DND-41 (cell line): ENCODE data around the gene TPP1.

Source experiments
- ATAC-seq: fragments of 200-7000 bp; cut with Tn5 transposase; 3 replicates; pipeline ENCODE4 v1.9.1; 2021; ENCODE audit warnings: low read depth; ENCODE audit not compliant: insufficient read depth
- DNase-seq: peaks from one replicate; pipeline ENCODE4 v3.0.0-alpha.2; 2020
- H2AFZ ChIP-seq: 2 replicates; pipeline ENCODE4 v1.6.0; 2012; ENCODE audit warnings: low read depth, low read length
- H3K27ac ChIP-seq: 2 replicates; pipeline ENCODE4 v1.5.1; 2012; ENCODE audit warnings: low read length, inconsistent platforms
- H3K27me3 ChIP-seq: fragments of 200-600 bp; sonication (generic); 2 replicates; pipeline ENCODE4 v1.6.0; 2012; ENCODE audit warnings: low read length, mild to moderate bottlenecking, inconsistent platforms; ENCODE audit not compliant: insufficient read depth, poor library complexity
- H3K36me3 ChIP-seq: 2 replicates; pipeline ENCODE4 v1.5.1; 2012; ENCODE audit warnings: low read length, inconsistent platforms; ENCODE audit not compliant: insufficient read depth
- H3K4me1 ChIP-seq: 2 replicates; pipeline ENCODE4 v1.5.1; 2012; ENCODE audit warnings: mild to moderate bottlenecking, low read length; ENCODE audit not compliant: insufficient read depth
- H3K4me2 ChIP-seq: 2 replicates; pipeline ENCODE4 v1.6.0; 2012; ENCODE audit warnings: mild to moderate bottlenecking, moderate library complexity, low read length, inconsistent platforms; ENCODE audit not compliant: insufficient read depth
- H3K4me3 ChIP-seq, 2 experiments: fragments of 200-600 bp in 1 of 2; shearing (Covaris generic) in 1 of 2; 2 replicates each; pipeline ENCODE4 v1.5.1; 2012 to 2016; ENCODE audit warnings: inconsistent platforms in 2 of 2, low read length in 2 of 2, mild to moderate bottlenecking in 2 of 2, low read depth in 1 of 2, moderate library complexity in 1 of 2
- H3K79me2 ChIP-seq: 2 replicates; pipeline ENCODE4 v1.6.0; 2012; ENCODE audit warnings: low read length, inconsistent platforms; ENCODE audit not compliant: insufficient read depth
- H3K9ac ChIP-seq: 2 replicates; pipeline ENCODE4 v1.6.0; 2012; ENCODE audit warnings: low read depth, mild to moderate bottlenecking, inconsistent platforms, low read length, moderate library complexity
- H3K9me3 ChIP-seq: 2 replicates; pipeline ENCODE4 v1.5.1; 2012; ENCODE audit warnings: low read length, moderate library complexity, mild to moderate bottlenecking, inconsistent platforms; ENCODE audit not compliant: insufficient read depth, severe bottlenecking
- H4K20me1 ChIP-seq: 2 replicates; pipeline ENCODE4 v1.6.0; 2012; ENCODE audit warnings: low read length; ENCODE audit not compliant: insufficient read depth
- EZH2 ChIP-seq: IDR thresholded peaks from 3 replicates; pipeline ENCODE4 v1.6.1; 2012; ENCODE audit warnings: borderline replicate concordance, low read depth, mild to moderate bottlenecking, moderate library complexity, low read length, inconsistent platforms; ENCODE audit not compliant: severe bottlenecking
- TF ChIP-seq, protein P1 (sequence below): IDR thresholded peaks from 2 replicates; pipeline ENCODE4 v1.5.1; 2012; ENCODE audit warnings: borderline replicate concordance, low read length, moderate library complexity, mild to moderate bottlenecking; ENCODE audit not compliant: poor library complexity, severe bottlenecking; ENCODE audit errors: extremely low read depth

TPP1 gene

DNA sequence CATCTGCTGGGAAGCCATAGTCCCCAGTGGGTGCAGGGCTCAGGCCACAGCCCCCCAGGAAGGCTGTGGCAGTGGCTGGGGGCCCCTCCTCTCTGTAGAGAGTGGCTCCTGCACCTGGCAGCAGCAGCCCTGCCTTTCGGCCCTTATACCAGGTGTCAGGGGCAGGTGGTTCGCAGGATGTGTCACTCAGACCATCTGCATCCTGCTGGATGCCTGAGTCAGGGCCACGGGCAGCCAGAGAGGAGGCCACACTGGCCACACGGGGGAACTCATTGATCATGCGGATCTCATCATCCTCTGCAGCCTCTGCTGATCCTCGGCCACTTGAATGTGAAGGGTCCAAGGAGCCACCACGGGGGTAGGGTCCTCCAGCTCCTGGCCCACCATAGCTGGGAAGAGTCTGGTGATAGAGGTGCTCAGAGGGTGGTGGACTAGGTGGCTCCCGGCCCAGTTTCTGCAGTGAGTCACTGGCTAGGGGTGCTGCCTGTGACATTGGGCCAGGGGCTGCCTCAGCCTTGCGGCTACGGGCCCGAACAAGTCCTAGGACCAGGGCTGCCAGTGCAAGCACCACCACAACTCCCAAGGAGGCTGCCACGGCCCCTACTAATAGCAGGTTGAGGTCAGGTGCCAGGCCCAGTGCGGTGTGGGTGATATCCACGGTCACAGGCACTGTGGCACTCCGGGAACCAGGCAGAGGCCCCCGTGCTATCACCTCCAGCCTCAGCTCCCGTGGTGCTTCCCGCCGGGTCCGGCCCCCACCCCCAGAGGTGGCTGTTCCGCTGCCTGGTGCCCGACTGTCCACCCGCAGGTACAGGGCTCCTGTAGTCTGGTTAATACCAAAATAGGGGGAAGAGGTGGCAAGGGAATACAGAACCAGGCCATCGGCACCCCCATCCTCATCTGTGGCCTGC, 3.3 kb upstream of the TPP1 start:
- H3K36me3 ChIP-seq: 0 out of 2 replicates have a peak, but pooled peaks cover under 1% of the 10 kb centered on the region
- H3K79me2 ChIP-seq: peaks cover 17% of the 10 kb centered on the region
- H3K4me2 ChIP-seq: no peak overlapping the region
- no peak overlapping the region for H2AFZ ChIP-seq
- H3K4me3 ChIP-seq: no peak overlapping the region
- no peak overlapping the region for H3K27ac ChIP-seq
- ATAC-seq: no peak
- H3K27me3 ChIP-seq: no peaks in the 10 kb centered on the region
- H3K4me1 ChIP-seq: peaks cover 27% of the 10 kb centered on the region
- H4K20me1 ChIP-seq: no peaks in the 10 kb centered on the region
- no peak for TF ChIP-seq EZH2
- TF ChIP-seq, protein P1, sequence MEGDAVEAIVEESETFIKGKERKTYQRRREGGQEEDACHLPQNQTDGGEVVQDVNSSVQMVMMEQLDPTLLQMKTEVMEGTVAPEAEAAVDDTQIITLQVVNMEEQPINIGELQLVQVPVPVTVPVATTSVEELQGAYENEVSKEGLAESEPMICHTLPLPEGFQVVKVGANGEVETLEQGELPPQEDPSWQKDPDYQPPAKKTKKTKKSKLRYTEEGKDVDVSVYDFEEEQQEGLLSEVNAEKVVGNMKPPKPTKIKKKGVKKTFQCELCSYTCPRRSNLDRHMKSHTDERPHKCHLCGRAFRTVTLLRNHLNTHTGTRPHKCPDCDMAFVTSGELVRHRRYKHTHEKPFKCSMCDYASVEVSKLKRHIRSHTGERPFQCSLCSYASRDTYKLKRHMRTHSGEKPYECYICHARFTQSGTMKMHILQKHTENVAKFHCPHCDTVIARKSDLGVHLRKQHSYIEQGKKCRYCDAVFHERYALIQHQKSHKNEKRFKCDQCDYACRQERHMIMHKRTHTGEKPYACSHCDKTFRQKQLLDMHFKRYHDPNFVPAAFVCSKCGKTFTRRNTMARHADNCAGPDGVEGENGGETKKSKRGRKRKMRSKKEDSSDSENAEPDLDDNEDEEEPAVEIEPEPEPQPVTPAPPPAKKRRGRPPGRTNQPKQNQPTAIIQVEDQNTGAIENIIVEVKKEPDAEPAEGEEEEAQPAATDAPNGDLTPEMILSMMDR: no peak
- H3K9me3 ChIP-seq: no peaks in the 10 kb centered on the region
- DNase-seq: peak; percentile 14
- H3K9ac ChIP-seq: no peak overlapping the region

DNA sequence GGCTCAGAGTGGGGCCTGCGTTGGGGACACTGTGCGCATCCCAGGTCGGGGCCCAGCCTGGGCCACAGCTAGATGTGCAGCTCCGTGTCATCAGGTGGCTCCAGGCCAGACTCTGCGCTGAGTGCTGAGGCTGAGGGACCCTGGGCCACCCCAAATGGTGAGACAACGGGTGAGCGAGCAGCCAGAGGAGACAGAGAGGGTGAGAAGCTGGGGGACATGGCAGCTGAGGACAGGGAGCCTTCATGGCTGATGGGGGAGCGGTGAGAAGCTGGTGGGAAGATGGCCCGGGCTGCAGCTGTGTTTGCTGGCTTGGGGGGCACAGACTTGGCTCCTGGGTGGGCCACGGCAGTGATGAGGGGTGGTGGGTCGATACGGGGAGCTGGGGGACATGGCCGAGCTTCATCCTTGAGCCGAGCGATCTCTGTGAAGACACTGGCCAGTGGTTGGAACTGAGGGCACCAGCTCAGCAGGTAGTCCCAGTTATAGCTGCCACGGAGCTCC, 2.5 kb upstream of the TPP1 start:
- DNase-seq: no peak
- Histone ChIP-seq H3K4me2 (no peak overlapping the region), H4K20me1 (no peaks in the 10 kb centered on the region), H3K27me3 (no peaks in the 10 kb centered on the region), H3K27ac (no peak overlapping the region), H3K9me3 (no peaks in the 10 kb centered on the region), H2AFZ (no peak overlapping the region), H3K9ac (no peak overlapping the region), H3K36me3 (peaks cover 7% of the 10 kb centered on the region), H3K79me2 (peaks cover 23% of the 10 kb centered on the region), H3K4me3 (no peak overlapping the region), H3K4me1 (peaks cover 24% of the 10 kb centered on the region)
- no peak for ATAC-seq
- TF ChIP-seq, protein P1: no peak
- TF ChIP-seq EZH2: no peak

DNA sequence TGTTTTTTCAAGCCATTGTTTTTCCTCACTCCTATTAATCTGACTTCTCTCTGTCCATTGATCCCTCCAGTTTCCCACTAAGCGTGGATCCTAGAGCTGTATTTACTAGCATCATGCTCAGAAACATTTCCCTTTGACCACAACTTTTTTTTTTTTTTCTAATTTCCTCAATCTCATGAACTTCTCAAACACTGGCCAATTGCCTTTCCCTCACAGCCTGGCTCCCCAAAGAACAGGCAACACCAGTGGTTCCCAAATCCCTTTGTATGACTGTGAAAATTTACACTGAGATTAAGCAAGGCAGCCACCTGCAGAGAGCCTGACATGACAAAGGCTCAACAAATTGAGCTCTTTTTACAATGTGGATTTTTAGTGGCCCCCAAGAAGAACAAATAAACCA, 1.4 kb upstream of the TPP1 start:
- no peak for ATAC-seq
- H3K36me3 ChIP-seq: peaks cover 17% of the 10 kb centered on the region
- DNase-seq: no peak
- no peak overlapping the region for H3K4me2 ChIP-seq
- H3K4me3 ChIP-seq: no peak overlapping the region
- H3K27ac ChIP-seq: no peak overlapping the region
- H3K27me3 ChIP-seq: no peaks in the 10 kb centered on the region
- peaks cover 24% of the 10 kb centered on the region for H3K4me1 ChIP-seq
- no peak overlapping the region for H3K9ac ChIP-seq
- no peak overlapping the region for H2AFZ ChIP-seq
- H3K9me3 ChIP-seq: no peaks in the 10 kb centered on the region
- no peaks in the 10 kb centered on the region for H4K20me1 ChIP-seq
- H3K79me2 ChIP-seq: peaks cover 24% of the 10 kb centered on the region
- TF ChIP-seq, protein P1: no peak
- TF ChIP-seq EZH2: no peak
